K562 (cell line): ENCODE measurements around the gene OOSP1. TPM values are rescaled to one million over a fixed set of nuclear protein-coding genes. Genes with fewer than 3 reads are reported as not detected.

Experiments used
- ATAC-seq: fragments of 200-7000 bp; cut with Tn5 transposase; 3 replicates; pipeline ENCODE4 v1.9.1; 2020; ENCODE audit warnings: moderate library complexity
- BruUV-seq: library from RNA; stranded (reverse); fragments of 400-500 nt; replicated peaks from 2 replicates; lab custom pipeline; 2021; lab: Mats Ljungman, UMichigan
- CTCF ChIA-PET: fragments of 300-600 bp; formaldehyde crosslinking; extraction: SDS; loops from one replicate; lab custom pipeline; 2021; ENCODE audit warnings: low intra/inter-chr PET ratio; lab: Yijun Ruan, JAX
- POLR2A ChIA-PET: fragments of 300-600, 350-650 bp; sonication (Branson Sonifier 250); formaldehyde crosslinking; extraction: SDS; loops from one replicate; lab custom pipeline; 2021; ENCODE audit warnings: antibody characterized with exemption, inconsistent platforms; lab: Yijun Ruan, JAX
- DNase-seq, 4 experiments: peaks; one replicate each; pipeline versions ENCODE4 v3.0.0 to v3.0.0-alpha.2; 2011 to 2018; ENCODE audit warnings: low spot score in 3 of 4, mixed read lengths in 3 of 4; ENCODE audit errors: extremely low read depth in 1 of 4
- FAIRE-seq: peaks from 2 replicates; lab custom pipeline; 2011; peaks lifted over from hg19 to GRCh38; lab: Jason Lieb, UNC
- H2AFZ ChIP-seq: 2 replicates; pipeline ENCODE4 v1.6.0; 2011; ENCODE audit warnings: low read depth, low read length, control low read depth, inconsistent platforms
- H3K27ac ChIP-seq: fragments of 200-600 bp; 3 replicates; pipeline ENCODE4 v1.8.0; 2011; ENCODE audit warnings: low read depth, mild to moderate bottlenecking, control low read depth, inconsistent platforms, low read length, moderate library complexity, mixed read lengths; ENCODE audit errors: extremely low read depth
- H3K27me3 ChIP-seq, 2 experiments: fragments of 300-600 bp in 1 of 2; 2 replicates in 1 of 2; 3 replicates in 1 of 2; pipeline versions ENCODE4 v1.6.0 to v1.8.0; 2011; ENCODE audit warnings: inconsistent platforms in 2 of 2, low read length in 2 of 2, mild to moderate bottlenecking in 1 of 2, mixed read lengths in 1 of 2, moderate library complexity in 1 of 2; ENCODE audit not compliant: control insufficient read depth in 2 of 2, insufficient read depth in 2 of 2
- H3K36me3 ChIP-seq: fragments of 300-600 bp; 3 replicates; pipeline ENCODE4 v1.8.0; 2011; ENCODE audit warnings: mild to moderate bottlenecking, low read length, inconsistent platforms; ENCODE audit not compliant: control insufficient read depth, insufficient read depth
- H3K4me1 ChIP-seq, 2 experiments: fragments of 200-600 bp in 1 of 2; replicated peaks in 1 of 2; 2 replicates in 1 of 2; 3 replicates in 1 of 2; pipeline versions ENCODE4 v1.5.1 to v1.8.0; 2011; ENCODE audit warnings: inconsistent platforms in 2 of 2, low read length in 2 of 2, mild to moderate bottlenecking in 1 of 2, mixed read lengths in 1 of 2, moderate library complexity in 1 of 2; ENCODE audit not compliant: control insufficient read depth in 2 of 2, insufficient read depth in 2 of 2
- H3K4me2 ChIP-seq: 2 replicates; pipeline ENCODE4 v1.6.1; 2011; ENCODE audit warnings: low read length, control low read depth, inconsistent platforms, mixed read lengths; ENCODE audit not compliant: insufficient read depth
- H3K4me3 ChIP-seq: fragments of 200-600 bp; sonication (generic), shearing (Covaris generic); 2 replicates; pipeline ENCODE4 v1.5.1; 2016; ENCODE audit warnings: control low read depth, inconsistent platforms
- H3K79me2 ChIP-seq: fragments of 200-600 bp; 3 replicates; pipeline ENCODE4 v1.8.0; 2011; ENCODE audit warnings: low read length, inconsistent platforms; ENCODE audit not compliant: control insufficient read depth, insufficient read depth
- H3K9ac ChIP-seq, 2 experiments: 2 replicates each; pipeline versions ENCODE4 v1.6.0 to v1.6.1; 2011; ENCODE audit warnings: low read depth in 2 of 2, low read length in 2 of 2, control low read depth in 1 of 2, inconsistent platforms in 1 of 2, mild to moderate bottlenecking in 1 of 2, mixed read lengths in 1 of 2; ENCODE audit not compliant: insufficient read depth in 1 of 2
- H3K9me1 ChIP-seq: one replicate; pipeline ENCODE4 v1.6.0; 2011; ENCODE audit warnings: inconsistent platforms, mild to moderate bottlenecking, low read length, moderate library complexity; ENCODE audit not compliant: control insufficient read depth, insufficient read depth
- H3K9me3 ChIP-seq: replicated peaks from 2 replicates; pipeline ENCODE4 v1.5.1; 2011; ENCODE audit warnings: low read depth, low read length, inconsistent platforms; ENCODE audit not compliant: control insufficient read depth, insufficient read depth
- H4K20me1 ChIP-seq: replicated peaks from 2 replicates; pipeline ENCODE4 v1.6.1; 2011; ENCODE audit warnings: low read length, inconsistent platforms, mixed read lengths; ENCODE audit not compliant: control insufficient read depth, insufficient read depth
- CSDE1 ChIP-seq, 2 experiments: fragments of 450-650 bp; IDR thresholded peaks; 2 replicates each; pipeline ENCODE4 v1.6.1; 2016; ENCODE audit warnings: mild to moderate bottlenecking in 1 of 2
- GABPA ChIP-seq: fragments of 200-800 bp; sonication (Bioruptor generic); conservative IDR thresholded peaks from 2 replicates; pipeline ENCODE4 v1.6.1; 2016; ENCODE audit warnings: low read depth, missing genetic modification characterization, missing compliant biosample characterization
- IRF2 ChIP-seq: sonication (generic); formaldehyde crosslinking; IDR thresholded peaks from 2 replicates; pipeline ENCODE4 v1.8.1; 2022; ENCODE audit warnings: mild to moderate bottlenecking, missing genetic modification reagents
- LARP7 ChIP-seq: fragments of 450-650 bp; IDR thresholded peaks from 2 replicates; pipeline ENCODE4 v1.6.1; 2016
- POLR3A ChIP-seq: IDR thresholded peaks from 2 replicates; pipeline ENCODE4 v1.6.1; 2011; ENCODE audit warnings: borderline replicate concordance, mild to moderate bottlenecking, moderate library complexity; ENCODE audit not compliant: insufficient read length, insufficient read depth; ENCODE audit errors: extremely low read depth
- RB1 ChIP-seq: fragments of 450-650 bp; IDR thresholded peaks from 2 replicates; pipeline ENCODE4 v1.6.1; 2017; ENCODE audit warnings: low read depth, mild to moderate bottlenecking
- TBP ChIP-seq: optimal IDR thresholded peaks from 2 replicates; pipeline ENCODE3; 2011; ENCODE audit warnings: low read depth, low read length, improper control_type of control experiment
- TCF7 ChIP-seq: sonication (generic); IDR thresholded peaks from 2 replicates; pipeline ENCODE4 v1.6.1; 2016; ENCODE audit warnings: antibody characterized with exemption, borderline replicate concordance
- ZBTB1 ChIP-seq: sonication (generic); formaldehyde crosslinking; IDR thresholded peaks from 2 replicates; pipeline ENCODE4 v1.8.1; 2023; ENCODE audit warnings: missing genetic modification reagents, low read depth, mild to moderate bottlenecking, borderline replicate concordance
- ZNF766 ChIP-seq: fragments of 200-800 bp; sonication (Bioruptor generic); conservative IDR thresholded peaks from 2 replicates; pipeline ENCODE4 v1.6.1; 2016; ENCODE audit warnings: missing genetic modification characterization, missing compliant biosample characterization
- ZNF780A ChIP-seq: fragments of 250-450 bp; sonication (Bioruptor Pico); IDR thresholded peaks from 2 replicates; pipeline ENCODE4 v1.5.0; 2021; ENCODE audit warnings: mild to moderate bottlenecking
- WGBS: fragments of 100-300 bp; shearing (Covaris generic); methylation state at CpG from one replicate; pipeline ENCODE4 v1.1.6; 2016; ENCODE audit warnings: low coverage, mixed read lengths; ENCODE audit not compliant: insufficient coverage; ENCODE audit errors: missing lambda C conversion rate; 5-methylcytosine and 5-hydroxymethylcytosine counted together
- in situ Hi-C: fragments of 300-500 bp; cut with MboI; formaldehyde crosslinking; loops from 4 replicates; pipeline ENCODE4 v1.15.0; 2018; ENCODE audit warnings: inconsistent platforms, mixed read lengths
- intact Hi-C: fragments of 100-400 bp; cut with micrococcal nuclease; formaldehyde crosslinking; loops from 2 replicates; pipeline ENCODE4 v1.14.2; 2022
- polyA plus RNA-seq, 8 experiments: library from polyadenylated mRNA; depleted of rRNA in 4 of 8; stranded (reverse) in 5 of 8; unstranded in 3 of 8; fragments of >200 nt; fragmentation: Nextera tagmentation in 2 of 8; fragmentation: Illumina TruSeq in 1 of 8; extraction: Ambion mirVana in 2 of 8; extraction: Trizol in 1 of 8; gene quantifications; 2 replicates each; pipeline versions ENCODE4 v1.2.1 to v1.2.3, GENCODE V29; 2011 to 2014; ENCODE audit warnings: inconsistent platforms in 1 of 8, missing spikeins in 1 of 8
- total RNA-seq, 7 experiments: library from RNA; depleted of rRNA in 6 of 7; stranded (reverse); fragments of >200 nt in 6 of 7; fragmentation: Illumina TruSeq in 2 of 7; extraction: Trizol in 2 of 7; gene quantifications; 2 replicates each; pipeline versions ENCODE4 v1.2.1 to v1.2.3, GENCODE V29; 2011 to 2021; ENCODE audit warnings: low replicate concordance in 1 of 7
- TF ChIP-seq, protein P1 (sequence below): fragments of 450-650 bp; IDR thresholded peaks from 2 replicates; pipeline ENCODE4 v1.6.1; 2018; ENCODE audit warnings: mild to moderate bottlenecking, low read depth; ENCODE audit not compliant: partially characterized antibody
- TF ChIP-seq, protein P2 (sequence below): sonication (generic); formaldehyde crosslinking; IDR thresholded peaks from 2 replicates; pipeline ENCODE4 v1.8.1; 2023; ENCODE audit warnings: mild to moderate bottlenecking, missing genetic modification reagents
- TF ChIP-seq, protein P3 (sequence below): sonication (generic); formaldehyde crosslinking; IDR thresholded peaks from 2 replicates; pipeline ENCODE4 v1.8.0; 2022; ENCODE audit warnings: missing genetic modification reagents, mild to moderate bottlenecking, borderline replicate concordance
- TF ChIP-seq, protein P4 (sequence below): fragments of 250-450 bp; sonication (Bioruptor Pico); IDR thresholded peaks from 2 replicates; pipeline ENCODE4 v1.5.0; 2020; ENCODE audit warnings: mild to moderate bottlenecking

The OOSP1 gene
- total and polyA plus RNA-seq, 9 of the 15 experiments (the other 6 are each of a cell fraction or from before 2014, with no cell fraction given) = 0.14 to 3.0 (median 0.61) TPM

DNA sequence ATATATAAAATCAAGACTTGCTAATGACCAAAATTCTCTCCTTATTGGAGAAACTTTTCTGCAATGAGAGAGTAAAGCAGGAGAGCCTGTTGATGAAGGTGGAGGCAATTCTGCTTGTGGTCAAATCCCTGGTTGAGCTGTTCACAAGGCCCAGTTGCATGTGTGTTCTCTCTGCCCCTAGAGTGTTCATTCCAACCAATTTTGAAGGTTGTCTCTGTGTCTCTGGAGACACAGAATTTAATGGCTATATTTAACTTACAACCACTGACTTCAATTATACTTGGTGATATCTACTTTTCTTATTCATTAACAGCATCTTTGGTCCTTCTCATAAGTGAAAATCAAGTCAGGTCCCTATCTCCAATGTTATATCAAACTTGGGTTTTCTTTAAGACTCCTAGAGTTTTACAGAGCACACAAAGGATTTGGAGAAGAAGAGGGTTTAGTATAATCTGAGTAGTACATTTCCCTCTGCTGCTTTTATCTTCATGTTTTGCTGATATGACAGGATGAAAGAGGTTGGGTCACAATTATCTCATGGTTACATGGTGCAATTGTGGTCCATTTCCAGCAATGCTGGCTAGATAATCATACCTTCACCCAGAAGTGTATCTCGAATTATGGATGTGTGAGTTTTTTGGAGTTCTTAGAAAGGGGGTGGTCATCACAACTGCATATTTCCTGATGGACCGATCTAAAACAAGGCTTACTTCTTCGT is 29.6 kb downstream of the OOSP1 start:
- H3K27ac ChIP-seq = peak overlapping the region; percentile 76
- peaks cover 18% of the 10 kb centered on the region for H3K9me3 ChIP-seq
- no peaks in the 10 kb centered on the region for H3K27me3 ChIP-seq
- BruUV-seq = no TSS peak
- no peak overlapping the region for H3K4me3 ChIP-seq
- in situ Hi-C loops = no loop called here
- H3K4me2 ChIP-seq = peak overlapping the region; percentile 49; the same call in 1 of the 2 replicates
- peak overlapping the region in 1 of 2 experiments; percentile 51; a peak in 2 of 4 replicates for H3K9ac ChIP-seq
- H2AFZ ChIP-seq = peak overlapping the region; percentile 43
- H4K20me1 ChIP-seq = no peaks in the 10 kb centered on the region
- no peaks in the 10 kb centered on the region for H3K79me2 ChIP-seq
- no peaks in the 10 kb centered on the region for H3K36me3 ChIP-seq
- POLR2A ChIA-PET = interaction anchor here (1.3 kb wide), 1 partner anchor 20 kb away, joined by 3 read pairs; no protein-coding TSS in a partner anchor
- DNase-seq = peak in 2 of 4 experiments; percentile 80 to 85
- CTCF ChIA-PET = interaction anchor here (0.6 kb wide), 1 partner anchor 73 kb away, joined by 3 read pairs; no protein-coding TSS in a partner anchor
- intact Hi-C loops = loop anchor here (1.0 to 5.0 kb wide), 2 partner anchors 88 to 224 kb away; partner anchors contain the start of gene MS4A3
- peak; percentile 91 for ATAC-seq
- H3K4me1 ChIP-seq = peaks cover 0 to 21% of the 10 kb centered on the region in 2 experiments; a peak in 3 of 5 replicates
- H3K9me1 ChIP-seq = no peaks in the 10 kb centered on the region
- WGBS = 3% methylated on average over 3 of the region's 3 CpGs
- FAIRE-seq = peak; percentile 75
- TF ChIP-seq, protein P1, sequence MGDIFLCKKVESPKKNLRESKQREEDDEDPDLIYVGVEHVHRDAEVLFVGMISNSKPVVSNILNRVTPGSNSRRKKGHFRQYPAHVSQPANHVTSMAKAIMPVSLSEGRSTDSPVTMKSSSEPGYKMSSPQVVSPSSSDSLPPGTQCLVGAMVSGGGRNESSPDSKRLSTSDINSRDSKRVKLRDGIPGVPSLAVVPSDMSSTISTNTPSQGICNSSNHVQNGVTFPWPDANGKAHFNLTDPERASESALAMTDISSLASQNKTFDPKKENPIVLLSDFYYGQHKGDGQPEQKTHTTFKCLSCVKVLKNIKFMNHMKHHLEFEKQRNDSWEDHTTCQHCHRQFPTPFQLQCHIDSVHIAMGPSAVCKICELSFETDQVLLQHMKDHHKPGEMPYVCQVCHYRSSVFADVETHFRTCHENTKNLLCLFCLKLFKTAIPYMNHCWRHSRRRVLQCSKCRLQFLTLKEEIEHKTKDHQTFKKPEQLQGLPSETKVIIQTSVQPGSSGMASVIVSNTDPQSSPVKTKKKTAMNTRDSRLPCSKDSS = no peak
- TF ChIP-seq TCF7 = no peak
- TF ChIP-seq IRF2 = no peak
- no peak for TF ChIP-seq ZNF780A (CRISPR knock-in tag)
- TF ChIP-seq ZBTB1 (CRISPR knock-in tag) = no peak
- TF ChIP-seq ZNF766 (CRISPR knock-in tag) = peak; percentile 93
- peak; percentile 8 for TF ChIP-seq TBP
- TF ChIP-seq, protein P2, sequence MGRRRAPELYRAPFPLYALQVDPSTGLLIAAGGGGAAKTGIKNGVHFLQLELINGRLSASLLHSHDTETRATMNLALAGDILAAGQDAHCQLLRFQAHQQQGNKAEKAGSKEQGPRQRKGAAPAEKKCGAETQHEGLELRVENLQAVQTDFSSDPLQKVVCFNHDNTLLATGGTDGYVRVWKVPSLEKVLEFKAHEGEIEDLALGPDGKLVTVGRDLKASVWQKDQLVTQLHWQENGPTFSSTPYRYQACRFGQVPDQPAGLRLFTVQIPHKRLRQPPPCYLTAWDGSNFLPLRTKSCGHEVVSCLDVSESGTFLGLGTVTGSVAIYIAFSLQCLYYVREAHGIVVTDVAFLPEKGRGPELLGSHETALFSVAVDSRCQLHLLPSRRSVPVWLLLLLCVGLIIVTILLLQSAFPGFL = no peak
- no peak for TF ChIP-seq RB1
- no peak for TF ChIP-seq POLR3A
- TF ChIP-seq GABPA (tag) = no peak
- TF ChIP-seq, protein P3, sequence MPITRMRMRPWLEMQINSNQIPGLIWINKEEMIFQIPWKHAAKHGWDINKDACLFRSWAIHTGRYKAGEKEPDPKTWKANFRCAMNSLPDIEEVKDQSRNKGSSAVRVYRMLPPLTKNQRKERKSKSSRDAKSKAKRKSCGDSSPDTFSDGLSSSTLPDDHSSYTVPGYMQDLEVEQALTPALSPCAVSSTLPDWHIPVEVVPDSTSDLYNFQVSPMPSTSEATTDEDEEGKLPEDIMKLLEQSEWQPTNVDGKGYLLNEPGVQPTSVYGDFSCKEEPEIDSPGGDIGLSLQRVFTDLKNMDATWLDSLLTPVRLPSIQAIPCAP (CRISPR knock-in tag) = no peak
- TF ChIP-seq LARP7 = no peak
- TF ChIP-seq, protein P4, sequence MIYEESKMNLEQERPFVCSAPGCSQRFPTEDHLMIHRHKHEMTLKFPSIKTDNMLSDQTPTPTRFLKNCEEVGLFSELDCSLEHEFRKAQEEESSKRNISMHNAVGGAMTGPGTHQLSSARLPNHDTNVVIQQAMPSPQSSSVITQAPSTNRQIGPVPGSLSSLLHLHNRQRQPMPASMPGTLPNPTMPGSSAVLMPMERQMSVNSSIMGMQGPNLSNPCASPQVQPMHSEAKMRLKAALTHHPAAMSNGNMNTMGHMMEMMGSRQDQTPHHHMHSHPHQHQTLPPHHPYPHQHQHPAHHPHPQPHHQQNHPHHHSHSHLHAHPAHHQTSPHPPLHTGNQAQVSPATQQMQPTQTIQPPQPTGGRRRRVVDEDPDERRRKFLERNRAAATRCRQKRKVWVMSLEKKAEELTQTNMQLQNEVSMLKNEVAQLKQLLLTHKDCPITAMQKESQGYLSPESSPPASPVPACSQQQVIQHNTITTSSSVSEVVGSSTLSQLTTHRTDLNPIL (CRISPR knock-in tag) = no peak
- no peak for TF ChIP-seq CSDE1 (IDR thresholded peaks at IDR 0.05)
